Activated naive CD8-positive, alpha-beta T cell (primary cell): ENCODE results near the gene ATP5F1D.

Source experiments
- H3K27ac Mint-ChIP-seq: one replicate; pipeline ENCODE4 v1.8.0; 2021; ENCODE audit warnings: mixed read lengths
- H3K27me3 Mint-ChIP-seq: one replicate; pipeline ENCODE4 v1.8.0; 2021; ENCODE audit warnings: mixed read lengths
- H3K36me3 Mint-ChIP-seq: one replicate; pipeline ENCODE4 v1.8.0; 2021; ENCODE audit warnings: mixed read lengths
- H3K4me1 Mint-ChIP-seq: one replicate; pipeline ENCODE4 v1.8.0; 2021; ENCODE audit warnings: low read depth, mixed read lengths
- H3K4me3 Mint-ChIP-seq: one replicate; pipeline ENCODE4 v1.8.0; 2021; ENCODE audit warnings: mild to moderate bottlenecking, mixed read lengths
- H3K9me3 Mint-ChIP-seq: one replicate; pipeline ENCODE4 v1.8.0; 2021; ENCODE audit warnings: low read depth, mixed read lengths

The ATP5F1D gene

DNA sequence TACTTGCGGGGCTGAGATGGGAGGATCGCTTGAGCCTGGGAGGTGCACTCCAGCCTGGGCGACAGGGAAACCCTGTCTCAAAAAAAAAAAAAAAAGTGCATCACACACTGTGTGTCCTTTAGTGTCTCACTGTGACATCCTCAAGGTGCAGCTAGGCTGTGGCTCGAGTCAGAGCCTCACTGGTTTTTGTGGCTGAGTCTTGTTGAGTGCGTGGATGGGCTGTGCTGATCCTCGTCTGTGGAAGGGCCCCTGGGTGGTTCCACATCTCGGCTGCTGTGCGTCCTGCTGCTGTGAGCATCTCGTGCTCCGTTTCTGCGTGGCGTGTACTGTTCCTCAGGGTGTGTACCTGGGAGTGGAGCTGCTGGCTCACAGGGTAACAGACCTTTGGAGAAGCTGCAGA, 24.8 kb upstream of the ATP5F1D start:
- no peaks in the 10 kb centered on the region for H3K27me3 Mint-ChIP-seq
- H3K4me3 Mint-ChIP-seq: no peak overlapping the region
- H3K27ac Mint-ChIP-seq: no peak overlapping the region
- H3K9me3 Mint-ChIP-seq: no peaks in the 10 kb centered on the region
- peaks cover 14% of the 10 kb centered on the region for H3K4me1 Mint-ChIP-seq
- no peaks in the 10 kb centered on the region for H3K36me3 Mint-ChIP-seq

GRCh38 chr19:1217366-1217765, 24.2 kb upstream of the ATP5F1D start:
- Mint-ChIP-seq H3K36me3 (no peaks in the 10 kb centered on the region), H3K4me1 (peaks cover 13% of the 10 kb centered on the region), H3K27me3 (no peaks in the 10 kb centered on the region), H3K27ac (no peak overlapping the region), H3K4me3 (no peak overlapping the region), H3K9me3 (no peaks in the 10 kb centered on the region)

DNA sequence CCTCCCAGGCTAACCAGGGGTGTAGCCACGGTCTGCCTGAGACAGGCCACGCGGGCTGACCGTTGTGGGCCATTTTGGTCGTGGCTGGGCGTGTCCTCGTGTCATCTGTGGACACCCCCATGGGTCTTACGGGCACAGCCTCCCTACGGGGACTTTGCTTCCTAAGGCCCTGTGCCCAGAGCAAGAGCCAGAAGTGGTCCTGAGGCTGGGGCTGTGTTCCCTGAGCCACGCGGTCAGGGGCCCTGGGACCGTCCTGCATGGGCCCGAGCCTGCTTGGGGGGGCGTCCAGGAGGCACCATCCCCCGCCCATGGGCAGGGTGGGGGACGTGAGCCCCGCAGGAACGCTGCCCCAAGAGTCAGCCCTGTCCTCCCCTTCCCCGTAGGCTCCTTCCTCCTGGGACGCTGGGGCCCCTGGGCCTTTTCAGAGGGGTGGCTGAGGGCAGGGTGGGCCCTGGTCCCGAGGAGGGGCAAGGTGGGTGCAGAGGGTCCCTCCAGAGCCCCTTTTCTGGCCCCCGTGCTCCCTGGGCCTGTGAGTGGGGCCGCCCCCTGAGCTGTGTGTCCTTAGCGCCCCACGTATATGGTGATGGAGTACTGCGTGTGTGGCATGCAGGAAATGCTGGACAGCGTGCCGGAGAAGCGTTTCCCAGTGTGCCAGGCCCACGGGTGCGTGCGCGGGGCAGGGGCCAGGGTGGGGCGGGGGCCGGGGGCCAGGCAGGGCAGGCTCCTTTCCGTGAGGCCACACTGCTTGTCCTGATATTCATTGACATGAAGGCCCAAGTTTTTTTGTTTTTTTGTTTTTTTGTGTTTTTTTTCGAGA, 22.6 kb upstream of the ATP5F1D start:
- no peaks in the 10 kb centered on the region for H3K27me3 Mint-ChIP-seq
- H3K4me1 Mint-ChIP-seq: peaks cover 4% of the 10 kb centered on the region
- no peaks in the 10 kb centered on the region for H3K36me3 Mint-ChIP-seq
- no peak overlapping the region for H3K27ac Mint-ChIP-seq
- H3K4me3 Mint-ChIP-seq: no peak overlapping the region
- no peaks in the 10 kb centered on the region for H3K9me3 Mint-ChIP-seq

GRCh38 chr19:1219786-1220476, 21.6 kb upstream of the ATP5F1D start:
- Mint-ChIP-seq H3K27me3 (no peaks in the 10 kb centered on the region), H3K4me3 (no peak overlapping the region), H3K4me1 (no peaks in the 10 kb centered on the region), H3K9me3 (no peaks in the 10 kb centered on the region), H3K36me3 (no peaks in the 10 kb centered on the region), H3K27ac (no peak overlapping the region)

- H3K27ac Mint-ChIP-seq: no peak overlapping the region
- H3K36me3 Mint-ChIP-seq: no peaks in the 10 kb centered on the region
Measured at GRCh38 chr19:1220477-1220930, 21.0 kb upstream of the ATP5F1D start.

GRCh38 chr19:1220976-1221903, 20.3 kb upstream of the ATP5F1D start:
- Mint-ChIP-seq H3K27me3 (no peaks in the 10 kb centered on the region), H3K4me3 (no peak overlapping the region), H3K27ac (no peak overlapping the region), H3K9me3 (no peaks in the 10 kb centered on the region), H3K4me1 (no peaks in the 10 kb centered on the region), H3K36me3 (no peaks in the 10 kb centered on the region)

More at GRCh38 chr19:1220477-1220930, 21.0 kb upstream of the ATP5F1D start:
- Mint-ChIP-seq H3K9me3 (no peaks in the 10 kb centered on the region), H3K27me3 (no peaks in the 10 kb centered on the region), H3K4me1 (no peaks in the 10 kb centered on the region), H3K4me3 (no peak overlapping the region)

DNA sequence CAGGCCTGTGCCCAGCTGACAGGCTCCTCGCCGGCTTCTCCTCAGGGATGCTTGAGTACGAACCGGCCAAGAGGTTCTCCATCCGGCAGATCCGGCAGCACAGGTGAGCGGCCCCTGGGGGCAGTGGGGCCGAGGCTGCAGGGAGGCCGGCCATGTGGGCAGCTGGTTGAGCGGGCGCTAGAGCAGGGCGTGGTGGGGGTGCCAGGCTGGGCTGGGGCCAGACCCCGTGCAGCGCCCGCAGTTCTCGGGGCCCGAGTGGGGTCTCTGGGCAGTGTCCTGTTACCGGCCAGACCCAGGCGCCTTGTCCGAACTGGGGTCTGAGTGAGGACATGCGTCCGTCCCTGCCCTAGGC, 19.7 kb upstream of the ATP5F1D start:
- Mint-ChIP-seq H3K4me1 (no peaks in the 10 kb centered on the region), H3K4me3 (no peak overlapping the region), H3K36me3 (no peaks in the 10 kb centered on the region), H3K9me3 (no peaks in the 10 kb centered on the region), H3K27me3 (no peaks in the 10 kb centered on the region), H3K27ac (no peak overlapping the region)

DNA sequence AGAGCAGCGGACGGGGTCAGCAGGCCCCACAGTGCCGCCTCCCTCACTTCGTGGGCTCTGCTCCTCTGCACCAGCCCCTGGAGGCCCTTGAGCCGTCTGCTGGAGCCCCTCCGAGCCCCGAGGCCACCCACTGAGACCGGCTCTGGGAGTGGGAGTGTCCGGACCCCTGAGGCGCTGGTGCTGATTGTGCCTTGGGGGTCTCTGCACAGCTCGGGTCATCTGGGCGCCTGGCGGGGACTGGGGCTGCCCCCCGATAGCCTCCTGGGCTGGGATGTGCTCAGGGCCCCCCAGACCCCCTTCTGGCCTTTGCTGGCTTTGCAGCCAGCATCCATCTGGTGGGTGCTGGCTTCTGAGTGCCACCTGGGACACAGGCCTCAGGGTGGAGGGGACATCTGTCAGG, 19.2 kb upstream of the ATP5F1D start:
- Mint-ChIP-seq H3K4me1 (no peaks in the 10 kb centered on the region), H3K36me3 (no peaks in the 10 kb centered on the region)

DNA sequence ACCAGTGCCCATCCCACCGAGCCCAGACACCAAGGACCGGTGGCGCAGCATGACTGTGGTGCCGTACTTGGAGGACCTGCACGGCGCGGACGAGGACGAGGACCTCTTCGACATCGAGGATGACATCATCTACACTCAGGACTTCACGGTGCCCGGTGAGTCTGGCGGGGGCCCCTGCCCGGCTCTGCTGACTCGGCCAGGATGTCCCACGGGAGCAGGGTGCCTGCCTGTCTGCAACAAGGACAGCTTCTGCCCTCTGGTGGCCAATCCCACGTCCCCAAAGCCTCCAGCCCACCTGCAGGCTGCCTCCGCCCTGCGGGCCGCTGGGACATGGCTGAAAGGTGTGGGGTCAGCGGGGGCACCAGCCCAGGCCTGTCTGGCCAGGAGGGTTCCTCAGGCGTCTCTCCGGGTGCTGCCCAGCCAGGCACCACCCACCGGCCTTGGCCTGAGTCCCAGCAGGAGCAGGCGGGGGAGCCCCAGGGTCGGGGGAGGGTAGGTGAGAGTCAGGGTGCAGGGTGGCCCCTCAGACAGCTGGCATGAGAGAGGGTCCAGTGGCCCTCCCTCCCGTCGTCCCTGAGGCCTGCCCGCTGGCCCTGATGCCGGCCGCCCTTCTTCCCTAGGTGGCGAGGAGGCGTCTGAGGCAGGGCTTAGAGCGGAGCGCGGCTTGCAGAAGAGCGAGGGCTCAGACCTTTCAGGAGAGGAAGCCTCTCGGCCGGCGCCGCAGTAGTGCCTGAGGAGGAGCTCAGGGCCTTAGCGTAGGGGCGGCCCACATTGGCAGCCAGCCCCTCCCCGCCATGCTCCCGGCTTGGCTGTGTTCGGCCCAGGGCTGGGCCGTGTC, 18.3 kb upstream of the ATP5F1D start:
- Mint-ChIP-seq H3K4me3 (no peak overlapping the region), H3K9me3 (no peaks in the 10 kb centered on the region), H3K27ac (no peak overlapping the region), H3K4me1 (no peaks in the 10 kb centered on the region), H3K27me3 (no peaks in the 10 kb centered on the region), H3K36me3 (no peaks in the 10 kb centered on the region)

More for the DNA sequence above, 19.2 kb upstream of the ATP5F1D start:
- Mint-ChIP-seq H3K9me3 (no peaks in the 10 kb centered on the region), H3K27me3 (no peaks in the 10 kb centered on the region), H3K4me3 (no peak overlapping the region), H3K27ac (no peak overlapping the region)

GRCh38 chr19:1224047-1224825, 17.3 kb upstream of the ATP5F1D start:
- no peaks in the 10 kb centered on the region for H3K4me1 Mint-ChIP-seq
- no peaks in the 10 kb centered on the region for H3K27me3 Mint-ChIP-seq
- no peaks in the 10 kb centered on the region for H3K9me3 Mint-ChIP-seq

GRCh38 chr19:1224847-1225246, 16.7 kb upstream of the ATP5F1D start:
- no peak overlapping the region for H3K4me3 Mint-ChIP-seq
- no peak overlapping the region for H3K27ac Mint-ChIP-seq
- H3K36me3 Mint-ChIP-seq: no peaks in the 10 kb centered on the region
- no peaks in the 10 kb centered on the region for H3K9me3 Mint-ChIP-seq
- H3K4me1 Mint-ChIP-seq: no peaks in the 10 kb centered on the region
- no peaks in the 10 kb centered on the region for H3K27me3 Mint-ChIP-seq

More at GRCh38 chr19:1224047-1224825, 17.3 kb upstream of the ATP5F1D start:
- Mint-ChIP-seq H3K4me3 (no peak overlapping the region), H3K36me3 (no peaks in the 10 kb centered on the region), H3K27ac (no peak overlapping the region)

DNA sequence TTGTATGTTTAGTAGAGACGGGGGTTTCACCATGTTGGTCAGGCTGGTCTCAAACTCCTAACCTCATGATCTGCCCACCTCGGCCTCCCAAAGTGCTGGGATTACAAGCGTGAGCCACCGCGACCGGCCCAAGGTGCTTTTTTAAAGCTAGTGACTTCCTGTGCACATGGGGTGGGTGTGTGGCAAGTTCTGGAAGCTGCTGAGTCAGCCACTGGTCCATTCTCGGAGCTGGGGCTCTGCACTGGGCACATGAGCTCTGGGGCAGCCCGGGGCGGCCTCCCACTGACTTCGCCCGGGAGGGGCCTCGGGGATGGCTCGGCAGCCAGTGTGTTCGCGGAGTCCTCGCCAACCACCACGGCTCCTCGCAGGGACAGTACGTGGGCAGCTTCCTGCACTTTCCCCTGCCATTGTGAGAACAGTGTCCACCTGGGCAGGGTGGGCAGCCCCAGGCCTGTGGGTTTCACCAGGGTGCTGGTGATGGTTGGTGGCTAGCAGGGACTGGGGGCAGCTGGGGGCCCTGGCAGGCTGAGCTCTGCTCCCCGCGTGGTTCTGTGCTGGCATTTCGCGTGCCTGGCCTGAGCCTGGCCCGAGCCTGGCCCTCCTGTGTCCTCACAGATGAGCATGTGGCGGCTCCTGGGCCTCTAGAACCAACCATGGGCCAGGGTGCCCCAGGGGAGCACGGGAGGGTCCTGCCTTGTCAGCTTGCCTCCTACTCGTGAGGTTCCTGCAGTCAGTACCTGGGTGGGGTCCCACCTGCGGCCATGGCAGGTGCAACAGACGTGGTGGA, 15.9 kb upstream of the ATP5F1D start:
- no peaks in the 10 kb centered on the region for H3K9me3 Mint-ChIP-seq
- H3K27me3 Mint-ChIP-seq: no peaks in the 10 kb centered on the region
- no peak overlapping the region for H3K4me3 Mint-ChIP-seq
- H3K36me3 Mint-ChIP-seq: no peaks in the 10 kb centered on the region
- H3K27ac Mint-ChIP-seq: no peak overlapping the region
- H3K4me1 Mint-ChIP-seq: no peaks in the 10 kb centered on the region

DNA sequence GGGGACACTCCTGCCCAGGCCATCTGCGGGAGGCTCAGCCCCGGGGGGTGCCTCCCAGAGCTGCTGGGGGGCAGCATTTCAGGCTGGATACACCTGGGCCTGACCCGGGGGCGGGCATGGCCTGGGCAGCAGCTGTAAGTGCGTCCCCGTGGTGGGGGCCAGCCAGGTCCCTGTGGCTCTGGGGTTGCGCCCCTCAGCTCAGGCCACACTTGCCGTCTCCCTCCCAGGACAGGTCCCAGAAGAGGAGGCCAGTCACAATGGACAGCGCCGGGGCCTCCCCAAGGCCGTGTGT, 15.4 kb upstream of the ATP5F1D start:
- H3K4me1 Mint-ChIP-seq: no peaks in the 10 kb centered on the region
- no peaks in the 10 kb centered on the region for H3K9me3 Mint-ChIP-seq
- H3K27ac Mint-ChIP-seq: no peak overlapping the region
- no peaks in the 10 kb centered on the region for H3K27me3 Mint-ChIP-seq
- no peak overlapping the region for H3K4me3 Mint-ChIP-seq
- no peaks in the 10 kb centered on the region for H3K36me3 Mint-ChIP-seq
